ENCODE data around the gene ADGRD2.

ADGRD2 gene

DNA sequence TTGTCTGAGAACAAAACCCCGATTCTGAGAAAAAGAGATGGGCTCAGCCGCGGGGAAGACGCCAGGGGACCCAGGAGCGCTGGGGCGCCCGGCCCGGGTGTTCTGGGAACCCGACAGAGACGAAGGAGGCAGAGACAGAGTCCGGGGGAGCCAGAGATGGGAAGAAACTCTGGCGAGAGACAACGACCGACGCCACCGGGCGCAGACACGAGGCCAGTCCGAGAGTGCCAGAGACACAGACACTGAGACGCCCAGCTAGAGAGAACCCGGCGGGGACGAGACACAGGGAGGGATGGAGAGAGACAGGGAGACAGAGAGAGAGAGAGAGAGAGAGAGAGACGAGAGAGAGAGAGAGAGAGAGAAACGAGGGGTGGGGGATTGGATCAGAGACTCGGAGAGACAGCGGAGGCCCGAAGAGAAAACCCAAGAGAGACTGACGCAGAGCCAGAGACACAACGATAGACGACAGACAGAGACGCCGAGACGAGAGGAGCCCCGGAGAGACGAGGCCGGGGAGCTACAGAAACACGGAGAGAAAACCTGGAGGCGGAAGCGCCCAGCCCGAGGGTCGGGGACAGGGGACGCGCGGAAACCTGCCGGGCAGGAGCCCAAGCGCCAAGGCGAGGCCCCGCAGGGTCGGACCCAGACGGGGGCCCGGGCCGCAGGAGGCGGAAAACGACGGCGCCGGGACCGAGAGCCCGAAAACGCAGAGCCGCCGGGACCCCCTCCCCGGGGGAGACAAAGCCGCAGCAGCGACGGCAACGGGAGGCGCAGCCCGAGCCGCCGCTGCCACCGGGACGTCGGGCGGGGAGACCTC is 53.7 kb downstream of the ADGRD2 start:
- DNase-seq (ENCODE audit: low read depth) = no peak
- TF ChIP-seq, protein P1, sequence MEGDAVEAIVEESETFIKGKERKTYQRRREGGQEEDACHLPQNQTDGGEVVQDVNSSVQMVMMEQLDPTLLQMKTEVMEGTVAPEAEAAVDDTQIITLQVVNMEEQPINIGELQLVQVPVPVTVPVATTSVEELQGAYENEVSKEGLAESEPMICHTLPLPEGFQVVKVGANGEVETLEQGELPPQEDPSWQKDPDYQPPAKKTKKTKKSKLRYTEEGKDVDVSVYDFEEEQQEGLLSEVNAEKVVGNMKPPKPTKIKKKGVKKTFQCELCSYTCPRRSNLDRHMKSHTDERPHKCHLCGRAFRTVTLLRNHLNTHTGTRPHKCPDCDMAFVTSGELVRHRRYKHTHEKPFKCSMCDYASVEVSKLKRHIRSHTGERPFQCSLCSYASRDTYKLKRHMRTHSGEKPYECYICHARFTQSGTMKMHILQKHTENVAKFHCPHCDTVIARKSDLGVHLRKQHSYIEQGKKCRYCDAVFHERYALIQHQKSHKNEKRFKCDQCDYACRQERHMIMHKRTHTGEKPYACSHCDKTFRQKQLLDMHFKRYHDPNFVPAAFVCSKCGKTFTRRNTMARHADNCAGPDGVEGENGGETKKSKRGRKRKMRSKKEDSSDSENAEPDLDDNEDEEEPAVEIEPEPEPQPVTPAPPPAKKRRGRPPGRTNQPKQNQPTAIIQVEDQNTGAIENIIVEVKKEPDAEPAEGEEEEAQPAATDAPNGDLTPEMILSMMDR (IDR thresholded peaks at IDR 0.05; ENCODE audit: low read depth, low read length, missing control alignments) = no peak
- H3K4me3 ChIP-seq (ENCODE audit: low read depth, low read length) = no peak overlapping the region

DNA sequence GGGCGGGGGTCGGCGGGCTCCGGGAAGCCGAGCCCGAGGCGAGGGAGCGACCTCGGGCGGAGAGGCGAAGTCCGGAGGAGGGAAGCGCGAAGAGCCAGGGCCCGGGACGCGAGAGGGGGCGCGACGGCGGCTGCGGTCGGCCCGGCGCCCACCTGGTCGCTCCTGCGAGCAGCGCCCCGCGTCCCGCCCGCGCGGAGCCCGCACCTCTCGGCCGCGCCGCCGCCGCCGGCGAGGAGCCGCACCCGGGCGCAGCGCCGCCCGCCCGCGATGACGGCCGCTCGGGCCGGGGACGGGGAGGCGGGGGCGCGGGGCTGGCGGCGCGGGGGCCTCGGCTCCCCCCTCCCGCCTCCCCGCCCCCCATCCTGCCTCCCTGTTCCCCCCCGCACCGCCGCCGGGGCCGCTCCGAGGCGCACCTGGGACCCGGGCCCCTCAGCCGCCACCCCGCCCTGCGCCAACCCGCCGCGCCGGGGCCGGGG is 54.3 kb downstream of the ADGRD2 start:
- no peak for DNase-seq (ENCODE audit: low read depth)
- TF ChIP-seq, protein P1 (IDR thresholded peaks at IDR 0.05; ENCODE audit: low read depth, low read length, missing control alignments) = no peak
- H3K4me3 ChIP-seq (ENCODE audit: low read depth, low read length) = no peak overlapping the region

DNA sequence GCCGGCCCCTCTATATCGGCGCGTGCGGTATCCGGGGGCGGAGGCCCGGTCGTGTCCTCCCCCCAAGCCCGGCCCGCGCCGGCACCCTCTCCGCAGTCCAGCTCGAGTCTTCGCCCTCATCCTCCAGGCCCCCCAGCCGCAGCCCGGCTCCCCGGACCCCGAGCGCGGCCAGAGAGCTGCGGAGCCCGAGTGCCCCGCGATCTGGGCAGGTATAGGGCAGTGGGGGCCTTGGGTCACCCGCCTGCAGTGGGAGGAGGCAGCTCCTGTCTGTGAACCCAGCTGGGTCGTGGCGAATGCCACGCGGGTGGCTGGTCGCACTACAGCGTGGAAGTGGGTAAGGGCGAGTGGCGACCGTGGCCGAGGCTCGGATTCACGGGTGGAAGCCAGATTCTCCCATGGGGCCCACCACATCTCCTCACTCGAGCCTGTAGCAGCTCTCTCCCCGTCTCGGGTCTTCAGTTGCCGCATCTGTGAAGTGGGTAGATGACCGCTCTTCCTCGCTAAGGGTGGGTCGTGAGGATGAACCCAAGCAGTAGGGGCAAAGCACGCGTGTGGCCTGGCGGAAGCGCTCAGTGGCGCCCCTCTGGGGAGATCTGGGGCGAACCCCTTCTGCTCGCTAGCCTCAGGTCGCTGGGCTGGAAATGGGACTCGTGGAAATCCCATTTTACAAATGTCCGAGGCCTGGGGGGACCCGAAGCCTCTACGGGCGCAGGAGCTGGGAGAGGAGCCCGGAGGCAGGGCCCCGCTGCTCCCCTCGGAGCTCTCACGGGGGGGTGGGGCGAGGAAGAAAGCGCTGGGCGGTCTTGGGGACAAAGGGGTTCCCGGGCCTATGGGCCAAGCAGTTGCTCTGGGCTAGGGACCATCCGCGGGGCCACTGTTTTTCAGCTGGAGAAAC is 55.0 kb downstream of the ADGRD2 start:
- no peak overlapping the region for H3K4me3 ChIP-seq (ENCODE audit: low read depth, low read length)
- TF ChIP-seq, protein P1 (IDR thresholded peaks at IDR 0.05; ENCODE audit: low read depth, low read length, missing control alignments) = no peak
- no peak for DNase-seq (ENCODE audit: low read depth)

DNA sequence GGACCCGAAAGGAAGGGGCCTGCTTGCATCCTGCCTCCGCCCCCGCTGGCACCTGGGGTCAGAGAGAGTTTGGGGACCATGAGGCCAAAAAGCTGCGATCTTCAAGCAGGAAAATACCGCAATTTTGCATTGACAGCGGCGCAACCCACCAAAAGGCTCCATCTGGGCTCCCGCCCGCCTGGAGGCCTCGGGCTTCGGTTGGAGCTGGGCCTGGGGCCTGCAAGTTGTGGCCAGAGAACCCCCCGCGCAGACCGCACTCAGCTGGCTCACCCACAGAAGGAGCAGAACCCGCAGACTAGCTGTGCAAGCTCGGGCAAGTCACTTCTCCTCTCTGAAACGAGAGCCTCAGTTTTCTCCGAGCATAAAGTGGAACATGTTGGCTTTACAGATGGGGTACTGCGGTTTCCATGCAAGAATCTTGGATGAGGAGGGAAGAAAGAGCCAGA is 55.7 kb downstream of the ADGRD2 start:
- no peak for DNase-seq (ENCODE audit: low read depth)
- TF ChIP-seq, protein P1 (IDR thresholded peaks at IDR 0.05; ENCODE audit: low read depth, low read length, missing control alignments) = no peak
- H3K4me3 ChIP-seq (ENCODE audit: low read depth, low read length) = no peak overlapping the region

DNA sequence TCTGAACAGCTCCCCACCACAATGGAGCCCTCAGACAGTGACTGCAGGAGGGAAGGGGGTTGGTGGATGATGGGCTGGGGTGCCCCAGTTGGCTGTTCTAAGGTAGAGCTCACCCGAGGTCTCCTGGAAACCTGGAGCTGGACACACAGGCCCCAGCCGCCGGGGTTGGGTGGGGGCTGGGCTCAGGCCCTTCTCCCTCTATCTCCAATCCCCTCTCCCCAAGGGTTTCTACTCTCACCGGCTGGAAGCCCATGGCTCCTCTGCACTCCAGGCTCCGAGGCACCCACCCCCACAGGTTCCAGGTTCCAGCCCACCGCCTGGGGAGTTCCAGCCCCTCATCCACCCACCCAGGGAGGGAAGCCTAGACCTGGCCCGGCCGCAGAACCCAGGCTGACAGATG is 56.2 kb downstream of the ADGRD2 start:
- no peak overlapping the region for H3K4me3 ChIP-seq (ENCODE audit: low read depth, low read length)
- no peak for DNase-seq (ENCODE audit: low read depth)
- TF ChIP-seq, protein P1 (IDR thresholded peaks at IDR 0.05; ENCODE audit: low read depth, low read length, missing control alignments) = no peak

DNA sequence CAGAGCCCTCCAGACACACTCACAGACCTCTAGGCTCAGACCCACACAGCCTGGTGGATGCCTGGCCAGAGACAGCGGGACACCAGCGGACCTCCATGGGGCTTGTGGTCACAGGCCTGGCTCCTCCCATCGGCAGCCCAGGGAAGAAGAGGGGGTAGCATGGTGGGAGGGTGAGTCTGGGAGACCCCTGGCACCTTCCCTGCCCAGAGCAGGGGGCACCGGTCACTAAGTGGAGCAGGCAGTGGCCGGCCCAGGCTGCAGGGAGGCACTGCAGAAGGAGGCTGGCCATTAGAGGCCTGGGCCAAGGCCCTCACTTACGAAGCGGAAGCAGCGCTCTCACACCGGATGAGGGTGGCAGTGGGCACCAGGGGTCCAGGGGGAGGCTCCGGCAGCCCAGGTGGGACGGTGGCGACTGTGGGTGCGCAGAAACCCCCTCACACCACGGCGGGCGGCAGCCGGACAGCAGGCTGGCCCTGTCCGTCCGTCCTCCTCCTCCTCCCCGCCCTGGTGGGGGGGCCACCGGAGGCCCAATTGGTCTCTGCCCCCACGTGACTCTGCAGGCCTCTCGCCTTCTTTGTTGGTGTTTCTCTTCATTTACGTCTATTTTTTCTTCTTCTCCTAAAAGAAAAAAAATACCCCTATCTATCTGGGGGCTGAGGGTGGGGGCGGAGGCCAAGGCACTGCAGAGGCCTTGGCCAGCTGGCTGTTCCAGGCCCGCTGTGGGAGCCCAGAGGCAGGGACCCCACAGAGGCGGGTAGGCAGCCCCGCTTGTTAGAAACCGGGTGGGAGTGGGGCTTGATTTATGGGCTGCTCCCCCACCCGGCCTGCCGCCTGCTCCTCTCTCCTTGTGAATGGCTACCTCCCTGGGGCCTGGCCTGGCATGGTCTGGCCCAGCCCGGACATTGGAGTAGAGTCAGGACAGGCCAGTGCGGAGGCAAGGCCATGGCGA is 57.0 kb downstream of the ADGRD2 start, which contains the start of gene NR5A1:
NR5A1 (minus strand) TSS at position 469 of the 949 bp plus-strand sequence. CDS start 4,004 bp downstream, outside the sequence.
- TF ChIP-seq, protein P1 (IDR thresholded peaks at IDR 0.05; ENCODE audit: low read depth, low read length, missing control alignments) = no peak
- H3K4me3 ChIP-seq (ENCODE audit: low read depth, low read length) = no peak within 1 kb of the TSS
- no peak for DNase-seq (ENCODE audit: low read depth)
